Keratinocyte (primary cell): ENCODE results near the gene AGER. TPM values are rescaled to one million over a fixed set of nuclear protein-coding genes. Genes with fewer than 3 reads are reported as not detected.
A peak's percentile ranks its signal among the peaks of the same experiment; 100 is the strongest.

Experiments
- DNase-seq: peaks from one replicate; pipeline ENCODE4 v3.0.0-alpha.2; 2011; ENCODE audit warnings: low read depth, missing footprints, low spot score
- FAIRE-seq: peaks from 2 replicates; lab custom pipeline; 2011; peaks lifted over from hg19 to GRCh38; lab: Jason Lieb, UNC
- H2AFZ ChIP-seq: 2 replicates; pipeline ENCODE4 v1.6.0; 2012; ENCODE audit warnings: low read length, control low read depth, inconsistent platforms; ENCODE audit not compliant: control insufficient read depth
- H3K27ac ChIP-seq: 2 replicates; pipeline ENCODE4 v1.5.1; 2011; ENCODE audit warnings: low read length; ENCODE audit not compliant: control insufficient read depth, insufficient read depth
- H3K27me3 ChIP-seq: 3 replicates; pipeline ENCODE4 v1.6.0; 2011; ENCODE audit warnings: low read length; ENCODE audit not compliant: control insufficient read depth, insufficient read depth; ENCODE audit errors: extremely low read depth
- H3K36me3 ChIP-seq, 2 experiments: 2 replicates in 1 of 2; 3 replicates in 1 of 2; pipeline ENCODE4 v1.5.1; 2011; ENCODE audit warnings: low read length in 2 of 2, mild to moderate bottlenecking in 1 of 2; ENCODE audit not compliant: control insufficient read depth in 2 of 2, insufficient read depth in 2 of 2; ENCODE audit errors: extremely low read depth in 1 of 2
- H3K4me1 ChIP-seq: 3 replicates; pipeline ENCODE4 v1.5.1; 2011; ENCODE audit warnings: low read length; ENCODE audit not compliant: control insufficient read depth, insufficient read depth; ENCODE audit errors: extremely low read depth
- H3K4me2 ChIP-seq: 3 replicates; pipeline ENCODE4 v1.6.0; 2011; ENCODE audit warnings: low read depth, low read length; ENCODE audit not compliant: control insufficient read depth, insufficient read depth; ENCODE audit errors: extremely low read depth
- H3K4me3 ChIP-seq, 3 experiments: fragments of 200-600 bp in 1 of 3; sonication (generic) in 1 of 3; 2 replicates in 2 of 3; 3 replicates in 1 of 3; pipeline ENCODE4 v1.5.1; 2011 to 2016; ENCODE audit warnings: low read length in 3 of 3, mild to moderate bottlenecking in 3 of 3, control low read depth in 2 of 3, inconsistent platforms in 1 of 3, low read depth in 1 of 3, mixed read lengths in 1 of 3, mixed run types in 1 of 3, moderate library complexity in 1 of 3; ENCODE audit not compliant: control insufficient read depth in 2 of 3, insufficient read depth in 2 of 3; ENCODE audit errors: extremely low read depth in 1 of 3
- H3K79me2 ChIP-seq: 2 replicates; pipeline ENCODE4 v1.6.0; 2012; ENCODE audit warnings: low read length; ENCODE audit not compliant: control insufficient read depth, insufficient read depth
- H3K9ac ChIP-seq: 3 replicates; pipeline ENCODE4 v1.6.0; 2011; ENCODE audit warnings: low read length; ENCODE audit not compliant: control insufficient read depth, insufficient read depth; ENCODE audit errors: extremely low read depth
- H3K9me1 ChIP-seq: 3 replicates; pipeline ENCODE4 v1.6.0; 2011; ENCODE audit warnings: low read length; ENCODE audit not compliant: control insufficient read depth, insufficient read depth; ENCODE audit errors: extremely low read depth
- H3K9me3 ChIP-seq: 2 replicates; pipeline ENCODE4 v1.5.1; 2012; ENCODE audit warnings: low read depth, low read length; ENCODE audit not compliant: control insufficient read depth
- H4K20me1 ChIP-seq: 3 replicates; pipeline ENCODE4 v1.6.0; 2011; ENCODE audit warnings: low read length; ENCODE audit not compliant: control insufficient read depth, insufficient read depth; ENCODE audit errors: extremely low read depth
- EZH2 ChIP-seq: IDR thresholded peaks from one replicate; pipeline ENCODE4 v1.6.1; 2012; ENCODE audit warnings: inconsistent platforms, mild to moderate bottlenecking, low read length, moderate library complexity
- dilution Hi-C: fragments of 300-500 bp; cut with MboI; formaldehyde crosslinking; loops from one replicate; pipeline ENCODE4 v1.7.0; 2020; ENCODE audit warnings: low sequenced_read_pairs; ENCODE audit not compliant: extremely low pct_ligation_motif_present
- polyA plus RNA-seq, 5 experiments: library from polyadenylated mRNA; depleted of rRNA in 3 of 5; stranded (reverse) in 3 of 5; stranded (forward) in 1 of 5; unstranded in 1 of 5; fragments of >200 nt; gene quantifications; 1 replicate in 1 of 5; 2 replicates in 3 of 5; 3 replicates in 1 of 5; pipeline versions ENCODE4 v1.2.1 to v1.2.3, GENCODE V29; 2011 to 2012; ENCODE audit warnings: missing spikeins in 2 of 5, low read depth in 1 of 5, low replicate concordance in 1 of 5
- TF ChIP-seq, protein P1 (sequence below), 3 experiments: IDR thresholded peaks in 1 of 3; conservative IDR thresholded peaks in 1 of 3; optimal IDR thresholded peaks in 1 of 3; 2 replicates in 2 of 3; 3 replicates in 1 of 3; pipeline versions ENCODE3 to v1.5.1; 2011; ENCODE audit warnings: low read length in 3 of 3, mild to moderate bottlenecking in 3 of 3, moderate library complexity in 2 of 3, control low read depth in 1 of 3, inconsistent platforms in 1 of 3; ENCODE audit not compliant: insufficient read depth in 2 of 3; ENCODE audit errors: extremely low read depth in 1 of 3

AGER gene
- polyA plus RNA-seq, 1 donor (not counting 4 experiments of a cell fraction or from before 2014, with no cell fraction given) = 2.4 TPM

DNA sequence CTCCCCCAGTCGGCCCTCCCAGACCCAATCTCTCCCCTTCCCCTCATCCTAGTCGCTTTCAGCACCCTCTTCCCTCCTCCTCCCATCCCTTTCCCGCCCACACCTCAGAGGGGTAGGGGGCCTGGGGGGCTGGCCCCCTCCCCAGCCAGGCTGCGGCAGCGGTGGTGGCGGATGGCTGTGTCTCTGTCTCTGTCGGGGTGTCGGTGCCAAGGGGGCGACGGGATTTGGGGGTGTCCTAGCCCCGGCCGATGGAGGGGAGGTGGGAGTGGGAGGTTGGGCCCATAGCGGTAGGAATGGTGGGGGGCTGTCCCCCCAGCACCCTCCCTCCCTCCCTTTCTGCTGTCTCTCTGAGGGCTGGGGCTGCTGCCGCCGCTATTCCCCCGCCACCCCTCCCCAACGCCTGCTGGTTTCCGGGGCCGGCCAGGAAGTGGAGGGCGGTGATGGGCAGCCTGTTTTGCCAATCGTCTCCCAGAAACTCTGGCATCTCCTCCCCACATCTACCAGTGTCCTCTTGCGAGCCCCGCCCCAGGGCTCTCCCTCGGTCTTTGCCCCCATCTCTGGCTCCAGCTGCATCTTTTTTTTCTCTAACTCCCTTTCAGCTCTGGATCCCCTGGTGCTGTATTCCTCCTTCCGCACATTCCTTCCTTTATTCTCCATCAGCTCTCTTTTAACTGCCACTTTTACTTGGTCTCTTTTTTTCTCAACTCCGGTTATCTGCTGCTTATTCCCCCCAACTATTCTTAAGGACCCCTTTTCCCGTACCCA, 8.2 kb downstream of the AGER start, which contains the start of gene AGPAT1:
Gene AGPAT1, minus strand, starts transcription at position 374 of the 765 bp plus-strand sequence. CDS start 4,588 bp downstream, outside the sequence.
- Histone ChIP-seq H3K9ac (peak within 1 kb of the TSS; percentile 90), H2AFZ (peak within 1 kb of the TSS; percentile 72), H3K4me2 (peak within 1 kb of the TSS; percentile 96), H3K36me3 (peaks cover 4 to 6% of the 10 kb centered on the region in 2 experiments), H3K27me3 (no peaks in the 10 kb centered on the region), H4K20me1 (no peaks in the 10 kb centered on the region), H3K79me2 (peaks cover 30% of the 10 kb centered on the region), H3K4me3 (peak within 1 kb of the TSS; percentile 76 to 95 (median 87)), H3K4me1 (peaks cover 48% of the 10 kb centered on the region), H3K9me3 (no peaks in the 10 kb centered on the region), H3K9me1 (no peaks in the 10 kb centered on the region), H3K27ac (peak within 1 kb of the TSS; percentile 97)
- FAIRE-seq (no peak), DNase-seq (no peak)
- no peak for TF ChIP-seq EZH2
- TF ChIP-seq, protein P1, sequence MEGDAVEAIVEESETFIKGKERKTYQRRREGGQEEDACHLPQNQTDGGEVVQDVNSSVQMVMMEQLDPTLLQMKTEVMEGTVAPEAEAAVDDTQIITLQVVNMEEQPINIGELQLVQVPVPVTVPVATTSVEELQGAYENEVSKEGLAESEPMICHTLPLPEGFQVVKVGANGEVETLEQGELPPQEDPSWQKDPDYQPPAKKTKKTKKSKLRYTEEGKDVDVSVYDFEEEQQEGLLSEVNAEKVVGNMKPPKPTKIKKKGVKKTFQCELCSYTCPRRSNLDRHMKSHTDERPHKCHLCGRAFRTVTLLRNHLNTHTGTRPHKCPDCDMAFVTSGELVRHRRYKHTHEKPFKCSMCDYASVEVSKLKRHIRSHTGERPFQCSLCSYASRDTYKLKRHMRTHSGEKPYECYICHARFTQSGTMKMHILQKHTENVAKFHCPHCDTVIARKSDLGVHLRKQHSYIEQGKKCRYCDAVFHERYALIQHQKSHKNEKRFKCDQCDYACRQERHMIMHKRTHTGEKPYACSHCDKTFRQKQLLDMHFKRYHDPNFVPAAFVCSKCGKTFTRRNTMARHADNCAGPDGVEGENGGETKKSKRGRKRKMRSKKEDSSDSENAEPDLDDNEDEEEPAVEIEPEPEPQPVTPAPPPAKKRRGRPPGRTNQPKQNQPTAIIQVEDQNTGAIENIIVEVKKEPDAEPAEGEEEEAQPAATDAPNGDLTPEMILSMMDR (optimal IDR thresholded peaks at IDR 0.05 in 1 of 3, IDR thresholded peaks at IDR 0.05 in 1 of 3, conservative IDR thresholded peaks at IDR 0.05 in 1 of 3; ENCODE audit: extremely low read depth in 1 of 3, insufficient read depth in 2 of 3, low read length in 3 of 3) = no peak
- dilution Hi-C loops = no loop called here

DNA sequence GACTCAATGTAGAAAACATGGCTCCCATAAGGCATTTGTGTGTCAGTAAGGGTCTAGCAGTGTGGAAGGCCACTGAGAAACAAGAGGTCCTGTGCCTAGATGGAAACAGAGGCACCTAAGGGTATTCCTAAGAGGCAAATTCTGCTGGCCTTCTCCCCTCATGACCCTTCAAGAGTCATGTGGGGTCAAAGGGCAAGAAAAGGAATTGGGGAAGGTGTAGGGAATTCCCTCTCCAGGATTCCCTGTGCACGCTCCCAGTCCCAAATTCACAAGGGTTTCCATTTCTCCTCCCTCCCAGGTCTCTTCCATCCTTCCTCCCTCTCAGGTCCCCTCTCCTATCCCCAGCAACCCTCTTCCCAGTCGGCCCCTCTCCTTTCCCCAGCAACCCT, 8.7 kb downstream of the AGER start:
- H3K4me3 ChIP-seq = peak overlapping the region; percentile 76 to 87 (median 86)
- H3K9ac ChIP-seq = peak overlapping the region; percentile 90
- H3K27ac ChIP-seq = peak overlapping the region; percentile 51
- dilution Hi-C loops = no loop called here
- no peaks in the 10 kb centered on the region for H4K20me1 ChIP-seq
- no peaks in the 10 kb centered on the region for H3K27me3 ChIP-seq
- H3K79me2 ChIP-seq = peaks cover 30% of the 10 kb centered on the region
- no peaks in the 10 kb centered on the region for H3K9me1 ChIP-seq
- FAIRE-seq = no peak
- TF ChIP-seq, protein P1 (optimal IDR thresholded peaks at IDR 0.05 in 1 of 3, IDR thresholded peaks at IDR 0.05 in 1 of 3, conservative IDR thresholded peaks at IDR 0.05 in 1 of 3; ENCODE audit: extremely low read depth in 1 of 3, insufficient read depth in 2 of 3, low read length in 3 of 3) = no peak
- no peak for TF ChIP-seq EZH2
- H3K4me2 ChIP-seq = peak overlapping the region; percentile 96
- H3K36me3 ChIP-seq = peaks cover 3 to 9% of the 10 kb centered on the region in 2 experiments
- H2AFZ ChIP-seq = no peak overlapping the region
- H3K9me3 ChIP-seq = no peaks in the 10 kb centered on the region
- peaks cover 48% of the 10 kb centered on the region for H3K4me1 ChIP-seq
- DNase-seq = no peak
